Astrocyte (in vitro differentiated cells and primary cell): ENCODE data around the gene ISY1. TPM values are rescaled to one million over a fixed set of nuclear protein-coding genes. Genes with fewer than 3 reads are reported as not detected.

Experiments used
- DNase-seq: peaks from one replicate; pipeline ENCODE4 v3.0.0-alpha.2; 2010; ENCODE audit warnings: low read depth
- FAIRE-seq: peaks from 2 replicates; lab custom pipeline; 2011; peaks lifted over from hg19 to GRCh38; lab: Jason Lieb, UNC
- H2AFZ ChIP-seq: 2 replicates; pipeline ENCODE4 v1.6.0; 2012; ENCODE audit warnings: low read depth, low read length, inconsistent platforms
- H3K27ac ChIP-seq: 2 replicates; pipeline ENCODE4 v1.5.1; 2011; ENCODE audit warnings: low read depth, low read length, inconsistent platforms
- H3K27me3 ChIP-seq: 2 replicates; pipeline ENCODE4 v1.6.0; 2011; ENCODE audit warnings: low read length, inconsistent platforms; ENCODE audit not compliant: insufficient read depth
- H3K36me3 ChIP-seq: 2 replicates; pipeline ENCODE4 v1.5.1; 2011; ENCODE audit warnings: low read length, inconsistent platforms; ENCODE audit not compliant: insufficient read depth
- H3K4me1 ChIP-seq: 2 replicates; pipeline ENCODE4 v1.5.1; 2011; ENCODE audit warnings: low read length, inconsistent platforms; ENCODE audit not compliant: insufficient read depth
- H3K4me2 ChIP-seq: 2 replicates; pipeline ENCODE4 v1.6.0; 2012; ENCODE audit warnings: low read length, inconsistent platforms
- H3K4me3 ChIP-seq: 2 replicates; pipeline ENCODE4 v1.5.1; 2011; ENCODE audit warnings: low read depth, mild to moderate bottlenecking, low read length, inconsistent platforms; ENCODE audit not compliant: insufficient read depth
- H3K79me2 ChIP-seq: 2 replicates; pipeline ENCODE4 v1.6.0; 2012; ENCODE audit warnings: mild to moderate bottlenecking, low read length, inconsistent platforms; ENCODE audit not compliant: insufficient read depth
- H3K9ac ChIP-seq: 2 replicates; pipeline ENCODE4 v1.6.0; 2012; ENCODE audit warnings: mild to moderate bottlenecking, low read length, inconsistent platforms
- H3K9me3 ChIP-seq: 2 replicates; pipeline ENCODE4 v1.5.1; 2012; ENCODE audit warnings: low read depth, mild to moderate bottlenecking, low read length, inconsistent platforms; ENCODE audit not compliant: insufficient read depth
- H4K20me1 ChIP-seq: 2 replicates; pipeline ENCODE4 v1.6.0; 2012; ENCODE audit warnings: low read length, inconsistent platforms; ENCODE audit not compliant: insufficient read depth
- H3K27ac Mint-ChIP-seq: one replicate; pipeline ENCODE4 v1.8.0; 2021; ENCODE audit warnings: mild to moderate bottlenecking, mixed read lengths; ENCODE audit not compliant: unreplicated experiment
- H3K27me3 Mint-ChIP-seq: one replicate; pipeline ENCODE4 v1.8.0; 2021; ENCODE audit warnings: low read depth, mixed read lengths; ENCODE audit not compliant: unreplicated experiment
- H3K36me3 Mint-ChIP-seq: one replicate; pipeline ENCODE4 v1.8.0; 2021; ENCODE audit warnings: low read depth, mixed read lengths; ENCODE audit not compliant: unreplicated experiment
- H3K4me1 Mint-ChIP-seq: one replicate; pipeline ENCODE4 v1.8.0; 2021; ENCODE audit warnings: low read depth, mixed read lengths; ENCODE audit not compliant: unreplicated experiment
- H3K4me3 Mint-ChIP-seq: one replicate; pipeline ENCODE4 v1.8.0; 2021; ENCODE audit warnings: mild to moderate bottlenecking, moderate library complexity, mixed read lengths; ENCODE audit not compliant: unreplicated experiment
- H3K9me3 Mint-ChIP-seq: one replicate; pipeline ENCODE4 v1.8.0; 2021; ENCODE audit warnings: mild to moderate bottlenecking, mixed read lengths; ENCODE audit not compliant: unreplicated experiment
- EZH2 ChIP-seq: IDR thresholded peaks from 2 replicates; pipeline ENCODE4 v1.6.1; 2012; ENCODE audit warnings: mild to moderate bottlenecking, low read length, inconsistent platforms; ENCODE audit not compliant: insufficient read depth
- total RNA-seq: library from RNA; stranded (reverse); gene quantifications from 2 replicates; pipeline ENCODE4 v1.2.1, GENCODE V29; 2021
- TF ChIP-seq, protein P1 (sequence below): IDR thresholded peaks from 2 replicates; pipeline ENCODE4 v1.5.1; 2011; ENCODE audit warnings: low read depth, mild to moderate bottlenecking, inconsistent platforms, low read length, moderate library complexity; ENCODE audit not compliant: insufficient read depth

ISY1 gene
- total RNA-seq, 1 donor from 2014 or later: 26.6 TPM

DNA sequence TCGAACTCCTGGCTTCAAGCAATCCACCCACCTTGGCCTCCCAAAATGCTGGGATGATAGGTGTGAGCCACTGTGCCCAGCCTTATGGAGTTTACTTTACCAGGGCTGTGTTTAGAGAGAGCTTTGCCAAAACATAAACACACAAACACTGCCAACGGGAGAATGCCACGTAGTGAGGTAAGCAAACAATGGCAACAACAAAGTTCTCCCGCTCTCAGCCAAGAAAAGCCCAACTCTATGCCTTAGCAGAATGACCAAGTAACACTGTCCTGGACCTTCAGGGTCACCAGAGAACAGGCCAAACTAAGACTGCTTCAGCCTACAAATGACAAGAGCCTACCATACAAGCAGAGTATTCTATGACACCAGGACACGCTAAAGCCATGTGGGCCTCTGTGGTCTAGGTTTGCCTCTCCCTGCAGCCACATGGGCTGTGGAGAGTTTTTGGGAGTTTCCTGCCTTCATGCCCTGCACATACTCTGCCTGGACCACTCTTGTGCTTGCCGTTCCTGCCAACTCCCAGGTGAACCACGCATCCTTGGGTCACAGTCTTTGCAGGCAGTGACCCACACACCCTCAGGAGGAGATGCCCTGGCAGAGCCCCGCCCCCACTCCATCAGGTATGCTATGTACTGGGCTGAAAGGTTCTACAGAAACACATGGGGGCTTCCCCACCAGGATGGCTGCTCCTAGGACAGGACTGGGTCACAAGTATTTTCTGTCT, 44.4 kb upstream of the ISY1 start:
- DNase-seq (no peak), FAIRE-seq (no peak)
- Mint-ChIP-seq H3K27me3 (no peaks in the 10 kb centered on the region), H3K4me3 (no peak overlapping the region), H3K4me1 (no peaks in the 10 kb centered on the region), H3K27ac (no peak overlapping the region), H3K36me3 (no peaks in the 10 kb centered on the region), H3K9me3 (no peaks in the 10 kb centered on the region)
- Histone ChIP-seq H3K27ac (no peak overlapping the region), H3K4me3 (no peak overlapping the region), H4K20me1 (no peaks in the 10 kb centered on the region), H3K79me2 (no peaks in the 10 kb centered on the region), H3K4me1 (no peaks in the 10 kb centered on the region), H3K27me3 (no peaks in the 10 kb centered on the region), H3K4me2 (no peak overlapping the region), H3K9ac (no peak overlapping the region), H2AFZ (no peak overlapping the region), H3K36me3 (no peaks in the 10 kb centered on the region), H3K9me3 (no peaks in the 10 kb centered on the region)
- TF ChIP-seq, protein P1, sequence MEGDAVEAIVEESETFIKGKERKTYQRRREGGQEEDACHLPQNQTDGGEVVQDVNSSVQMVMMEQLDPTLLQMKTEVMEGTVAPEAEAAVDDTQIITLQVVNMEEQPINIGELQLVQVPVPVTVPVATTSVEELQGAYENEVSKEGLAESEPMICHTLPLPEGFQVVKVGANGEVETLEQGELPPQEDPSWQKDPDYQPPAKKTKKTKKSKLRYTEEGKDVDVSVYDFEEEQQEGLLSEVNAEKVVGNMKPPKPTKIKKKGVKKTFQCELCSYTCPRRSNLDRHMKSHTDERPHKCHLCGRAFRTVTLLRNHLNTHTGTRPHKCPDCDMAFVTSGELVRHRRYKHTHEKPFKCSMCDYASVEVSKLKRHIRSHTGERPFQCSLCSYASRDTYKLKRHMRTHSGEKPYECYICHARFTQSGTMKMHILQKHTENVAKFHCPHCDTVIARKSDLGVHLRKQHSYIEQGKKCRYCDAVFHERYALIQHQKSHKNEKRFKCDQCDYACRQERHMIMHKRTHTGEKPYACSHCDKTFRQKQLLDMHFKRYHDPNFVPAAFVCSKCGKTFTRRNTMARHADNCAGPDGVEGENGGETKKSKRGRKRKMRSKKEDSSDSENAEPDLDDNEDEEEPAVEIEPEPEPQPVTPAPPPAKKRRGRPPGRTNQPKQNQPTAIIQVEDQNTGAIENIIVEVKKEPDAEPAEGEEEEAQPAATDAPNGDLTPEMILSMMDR: no peak
- TF ChIP-seq EZH2: no peak

GRCh38 chr3:129204473-129204872, 43.6 kb upstream of the ISY1 start:
- Histone ChIP-seq H3K9me3 (no peaks in the 10 kb centered on the region), H4K20me1 (no peaks in the 10 kb centered on the region), H3K79me2 (no peaks in the 10 kb centered on the region), H3K27me3 (no peaks in the 10 kb centered on the region), H2AFZ (no peak overlapping the region), H3K4me1 (no peaks in the 10 kb centered on the region), H3K4me2 (no peak overlapping the region), H3K36me3 (no peaks in the 10 kb centered on the region), H3K27ac (no peak overlapping the region), H3K9ac (no peak overlapping the region), H3K4me3 (no peak overlapping the region)
- H3K27ac Mint-ChIP-seq: no peak overlapping the region
- TF ChIP-seq, protein P1: no peak
- no peak for TF ChIP-seq EZH2
- no peaks in the 10 kb centered on the region for H3K9me3 Mint-ChIP-seq
- H3K4me3 Mint-ChIP-seq: no peak overlapping the region
- FAIRE-seq: no peak
- H3K27me3 Mint-ChIP-seq: no peaks in the 10 kb centered on the region
- no peaks in the 10 kb centered on the region for H3K4me1 Mint-ChIP-seq
- DNase-seq: no peak
- no peaks in the 10 kb centered on the region for H3K36me3 Mint-ChIP-seq

DNA sequence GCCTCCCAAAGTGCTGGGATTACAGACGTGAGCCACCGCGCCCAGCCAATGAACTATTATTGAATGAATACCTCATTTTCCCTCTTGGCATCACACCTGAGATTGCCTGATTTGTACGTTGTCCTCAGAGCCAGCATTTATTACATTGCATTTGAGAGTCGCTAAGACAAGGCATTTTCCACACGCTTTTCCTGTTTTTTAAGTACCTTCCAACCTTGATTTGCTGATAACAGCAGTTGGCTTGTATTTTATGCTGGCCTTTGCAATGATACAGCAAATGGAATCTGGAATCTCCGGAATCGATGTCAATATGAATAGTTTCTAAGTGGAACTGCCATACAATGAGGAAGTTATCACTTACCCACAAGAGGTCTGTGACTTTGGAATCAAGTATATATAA, 38.5 kb upstream of the ISY1 start:
- H3K4me1 Mint-ChIP-seq: peaks cover 22% of the 10 kb centered on the region
- Histone ChIP-seq H3K36me3 (no peaks in the 10 kb centered on the region), H3K4me3 (no peak overlapping the region), H3K79me2 (no peaks in the 10 kb centered on the region), H3K4me2 (no peak overlapping the region), H3K4me1 (peaks cover 11% of the 10 kb centered on the region), H2AFZ (no peak overlapping the region), H3K9ac (no peak overlapping the region), H3K27ac (no peak overlapping the region), H4K20me1 (no peaks in the 10 kb centered on the region), H3K9me3 (no peaks in the 10 kb centered on the region), H3K27me3 (no peaks in the 10 kb centered on the region)
- no peak for DNase-seq
- no peaks in the 10 kb centered on the region for H3K9me3 Mint-ChIP-seq
- no peak overlapping the region for H3K4me3 Mint-ChIP-seq
- no peaks in the 10 kb centered on the region for H3K27me3 Mint-ChIP-seq
- H3K36me3 Mint-ChIP-seq: no peaks in the 10 kb centered on the region
- H3K27ac Mint-ChIP-seq: no peak overlapping the region
- no peak for TF ChIP-seq EZH2
- TF ChIP-seq, protein P1: no peak
- no peak for FAIRE-seq
